GM18907 (cell line): ENCODE results near the gene TREX2.

Source experiments
- ATAC-seq: cut with Tn5 transposase; IDR thresholded peaks from one replicate; pipeline ENCODE4 v1.9.1; 2021; ENCODE audit warnings: mild to moderate bottlenecking, moderate library complexity; ENCODE audit not compliant: unreplicated experiment

The TREX2 gene

DNA sequence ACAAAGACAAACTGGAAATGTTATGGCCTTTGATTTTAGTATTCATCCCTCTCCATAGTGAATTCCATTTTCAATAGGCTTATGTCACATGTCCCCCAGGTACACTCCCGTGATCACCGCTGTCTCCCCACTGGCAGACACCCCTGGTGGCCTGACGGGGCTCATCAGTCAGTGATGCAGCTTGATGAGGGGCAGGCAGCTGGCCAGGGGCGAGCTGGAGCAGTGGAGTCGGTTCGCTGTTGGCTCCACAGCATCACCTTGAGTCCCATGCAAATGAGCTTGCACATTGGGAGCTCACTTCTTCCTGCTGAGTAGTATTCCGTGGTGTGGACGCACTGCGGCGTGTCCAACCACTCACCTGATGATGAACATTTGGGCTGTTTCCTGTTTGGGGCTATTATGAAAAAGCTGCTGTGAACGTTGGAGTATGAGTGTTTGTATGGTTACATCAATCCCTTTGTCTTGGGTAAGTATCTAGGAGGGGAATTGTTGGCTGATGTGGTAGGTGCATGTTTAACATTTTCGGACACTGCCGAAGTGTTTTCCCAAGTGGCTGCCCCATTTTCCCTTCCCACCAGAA, 5.2 kb downstream of the TREX2 start:
- no peak for ATAC-seq

DNA sequence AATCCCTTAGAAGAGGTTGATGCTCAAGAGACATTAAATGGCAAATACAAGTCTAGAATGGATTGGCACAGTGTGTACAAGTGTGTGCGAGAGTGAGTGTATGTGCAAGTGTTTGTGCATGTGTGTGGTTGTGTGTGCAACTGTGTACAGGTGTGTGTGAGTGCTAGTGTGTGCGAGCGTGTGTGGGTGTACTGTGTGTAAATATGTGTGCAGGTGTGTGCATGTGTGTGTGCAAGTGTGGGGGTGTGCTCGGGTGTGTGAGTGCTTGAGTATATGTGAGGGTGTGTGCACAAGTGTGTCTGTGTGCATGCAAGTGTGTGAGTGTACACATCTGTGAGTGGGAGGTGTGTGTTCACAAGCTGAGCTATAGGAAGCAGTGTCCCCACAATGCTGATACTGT, 5.9 kb downstream of the TREX2 start:
- ATAC-seq: no peak

DNA sequence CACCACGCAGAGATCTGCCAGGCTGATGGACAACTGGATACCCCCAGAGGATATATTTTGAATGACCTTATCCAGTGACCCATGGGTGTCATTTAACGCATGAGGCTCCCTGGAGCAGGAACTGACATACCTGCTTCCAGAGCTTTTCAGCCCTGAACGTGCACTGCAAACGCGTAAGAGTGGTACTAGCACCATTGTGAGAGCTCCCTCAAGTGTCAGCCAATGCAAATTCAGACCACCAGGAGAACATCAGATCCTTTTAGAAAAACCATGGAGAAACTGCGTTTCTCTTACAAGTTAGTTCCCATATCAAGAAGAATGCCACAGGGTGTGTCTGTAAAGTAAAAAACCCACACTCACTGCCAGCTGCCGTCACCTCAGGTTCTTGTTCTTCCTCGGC, 7.3 kb downstream of the TREX2 start:
- no peak for ATAC-seq

DNA sequence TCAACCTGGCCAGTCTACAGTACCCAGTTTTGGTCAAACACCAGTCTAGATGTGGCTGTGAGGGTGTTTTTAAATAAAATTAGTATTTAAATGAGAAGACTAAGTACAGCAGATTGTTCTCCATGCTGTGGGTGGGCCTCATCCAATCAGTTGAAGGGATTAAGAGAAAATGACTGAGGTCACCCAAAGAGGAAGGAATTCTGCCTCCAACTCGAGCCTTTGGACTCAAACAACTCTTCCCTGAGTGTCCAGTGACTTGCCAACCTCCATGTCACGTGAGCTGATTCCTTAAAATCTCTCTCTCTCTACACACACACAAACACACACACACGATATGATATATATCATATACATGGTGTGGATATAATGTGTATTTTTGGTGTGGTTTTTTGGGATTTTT, 10.0 kb downstream of the TREX2 start:
- ATAC-seq: no peak

- no peak for ATAC-seq
Measured at GRCh38 chrX:153434801-153435200, 11.1 kb downstream of the TREX2 start.

DNA sequence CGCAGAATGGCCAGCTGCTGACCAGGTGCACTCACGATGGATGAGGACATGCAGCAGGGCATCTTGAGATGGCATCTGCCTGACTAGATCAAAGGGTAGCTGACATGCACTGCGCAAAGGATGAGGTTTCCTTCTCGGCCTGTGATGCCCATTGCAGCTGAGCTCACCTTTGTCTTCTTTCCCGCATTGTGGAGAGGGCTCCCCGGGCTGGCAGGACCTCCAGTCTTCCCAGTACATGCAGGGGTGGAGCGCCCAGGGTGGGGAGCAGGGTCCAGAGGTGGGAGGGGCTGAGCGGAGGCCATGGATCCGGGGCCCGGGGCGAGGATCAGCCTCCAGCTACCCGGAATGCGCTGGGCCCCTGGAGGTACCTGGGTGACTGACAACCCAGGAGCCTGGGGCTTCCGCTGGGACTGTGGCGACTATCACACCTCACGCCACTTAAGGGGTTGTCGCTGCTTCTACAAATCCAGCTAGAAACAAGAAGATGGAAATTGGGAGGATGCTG, 12.0 kb downstream of the TREX2 start:
- ATAC-seq: no peak

DNA sequence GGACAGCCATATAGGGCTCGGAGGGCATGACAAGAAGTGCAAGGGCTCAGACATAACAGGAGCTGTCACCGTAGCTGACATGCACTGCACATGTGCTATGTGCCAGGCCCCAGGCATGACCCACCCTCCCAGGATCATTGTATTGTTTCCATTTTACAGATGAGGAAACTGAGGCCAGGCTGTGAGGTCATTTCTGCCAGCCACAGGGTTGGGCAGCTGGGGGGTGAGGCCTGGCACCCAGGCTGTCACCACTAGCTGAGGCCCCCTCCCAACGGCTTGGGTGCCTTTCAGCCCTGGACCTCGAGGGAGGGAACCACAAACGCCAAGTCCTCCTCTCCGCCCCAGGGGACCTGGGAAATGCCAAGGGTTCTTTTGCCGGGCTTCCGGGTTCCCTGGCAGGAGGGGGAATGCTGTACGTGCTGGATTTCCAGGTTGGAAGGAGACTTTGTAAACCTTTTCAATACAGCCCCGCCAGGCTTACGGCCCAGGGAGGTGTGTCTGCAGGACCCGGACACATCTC, 12.6 kb downstream of the TREX2 start:
- no peak for ATAC-seq

GRCh38 chrX:153430796-153431195, 15.1 kb downstream of the TREX2 start:
- no peak for ATAC-seq

- no peak for ATAC-seq
Measured at GRCh38 chrX:153426204-153426603, 19.7 kb downstream of the TREX2 start.

DNA sequence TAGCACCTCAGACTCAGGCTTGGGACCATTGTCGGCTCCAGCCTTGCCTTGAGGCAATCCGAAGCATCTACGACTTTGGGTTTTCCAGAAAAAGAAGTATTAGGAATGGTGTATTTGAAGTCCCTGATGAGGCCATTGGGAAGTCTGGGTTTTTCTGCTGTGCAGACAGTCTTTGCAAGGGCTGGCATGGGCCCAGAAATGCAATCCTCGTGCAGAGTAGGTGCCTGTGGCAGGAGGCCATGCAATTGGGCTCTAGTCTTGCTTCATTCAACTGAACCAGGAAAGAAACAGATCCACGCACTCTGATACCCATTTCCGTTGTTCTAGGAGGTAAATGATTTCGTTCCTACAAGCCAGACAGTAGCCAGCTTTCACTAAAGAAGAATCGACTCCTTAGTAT, 22.2 kb downstream of the TREX2 start:
- ATAC-seq: no peak

DNA sequence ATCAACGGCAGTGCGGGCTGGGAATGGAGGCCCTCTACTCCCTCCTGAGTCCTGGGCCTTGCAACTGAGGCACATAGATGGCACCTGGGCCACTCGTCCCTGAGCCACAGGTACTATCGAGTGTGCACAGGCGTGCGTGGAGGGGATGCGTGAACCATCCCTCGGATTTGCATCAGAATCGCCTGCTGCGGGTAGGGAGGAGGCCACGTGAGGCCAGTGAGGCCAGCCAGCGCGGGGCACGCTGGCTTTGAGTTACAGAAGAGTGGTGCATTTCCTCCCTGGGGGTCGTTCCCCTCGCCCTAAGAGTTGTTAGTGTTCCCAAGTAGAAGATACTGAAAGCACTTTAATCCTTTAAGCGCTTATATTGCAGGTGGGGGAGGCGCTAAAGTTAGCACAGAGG, 24.0 kb downstream of the TREX2 start:
- ATAC-seq: no peak

- no peak for ATAC-seq
Measured at GRCh38 chrX:153420851-153421599, 24.8 kb downstream of the TREX2 start.

- no peak for ATAC-seq
Measured at GRCh38 chrX:153417637-153418036, 28.2 kb downstream of the TREX2 start.

DNA sequence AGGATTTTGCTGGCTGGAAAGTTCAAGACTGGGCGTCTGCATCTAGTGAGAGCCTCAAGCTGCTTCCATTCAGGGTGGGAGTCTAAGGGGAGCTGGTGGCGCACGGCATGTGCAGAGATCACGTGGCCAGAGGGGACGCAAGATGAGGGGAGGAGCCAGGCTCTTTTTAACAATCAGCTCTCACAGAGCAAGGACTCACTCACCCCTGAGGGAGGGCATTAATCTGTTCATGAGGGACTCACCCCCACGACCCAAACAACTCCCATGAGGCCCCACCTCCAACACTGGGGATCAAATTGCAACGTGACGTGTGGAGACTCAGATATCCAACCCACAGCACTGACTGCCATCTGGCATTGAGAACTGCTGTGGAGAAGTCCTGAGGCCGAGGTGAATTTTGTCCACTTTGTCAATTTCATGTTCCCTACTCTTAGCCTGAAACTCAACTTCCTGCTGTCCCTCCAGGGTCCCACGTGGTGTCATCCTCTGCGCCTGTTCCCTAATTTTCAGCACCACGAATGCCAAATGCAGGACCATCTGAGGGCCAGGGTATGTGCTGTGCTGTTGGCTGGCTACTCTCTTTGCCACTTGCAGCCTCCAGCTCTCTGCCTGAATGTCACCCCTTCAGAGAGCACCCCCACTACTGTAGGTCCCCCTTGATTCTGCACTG, 28.9 kb downstream of the TREX2 start:
- ATAC-seq: no peak

- no peak for ATAC-seq
Measured at GRCh38 chrX:153414856-153415510, 30.9 kb downstream of the TREX2 start.

DNA sequence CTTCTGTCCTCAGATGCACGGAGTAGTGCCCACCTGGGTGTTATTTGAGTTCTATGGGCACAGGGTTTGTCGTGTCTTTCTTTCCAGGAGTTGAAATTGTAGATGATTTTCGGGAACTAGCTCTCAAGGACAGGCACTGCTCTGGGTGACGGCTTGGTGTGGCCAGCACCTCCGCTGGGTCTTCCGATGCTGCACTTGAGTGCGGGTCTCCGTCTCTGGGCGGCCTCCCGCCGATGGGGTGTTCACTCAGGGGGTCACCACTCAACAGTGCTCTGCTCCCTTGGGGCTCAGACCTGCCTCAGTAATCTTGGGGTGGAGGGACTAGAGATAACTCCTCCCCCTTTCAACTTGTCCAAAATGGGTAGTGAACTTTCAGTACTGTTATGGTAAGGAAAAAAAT, 32.1 kb downstream of the TREX2 start:
- ATAC-seq: no peak

DNA sequence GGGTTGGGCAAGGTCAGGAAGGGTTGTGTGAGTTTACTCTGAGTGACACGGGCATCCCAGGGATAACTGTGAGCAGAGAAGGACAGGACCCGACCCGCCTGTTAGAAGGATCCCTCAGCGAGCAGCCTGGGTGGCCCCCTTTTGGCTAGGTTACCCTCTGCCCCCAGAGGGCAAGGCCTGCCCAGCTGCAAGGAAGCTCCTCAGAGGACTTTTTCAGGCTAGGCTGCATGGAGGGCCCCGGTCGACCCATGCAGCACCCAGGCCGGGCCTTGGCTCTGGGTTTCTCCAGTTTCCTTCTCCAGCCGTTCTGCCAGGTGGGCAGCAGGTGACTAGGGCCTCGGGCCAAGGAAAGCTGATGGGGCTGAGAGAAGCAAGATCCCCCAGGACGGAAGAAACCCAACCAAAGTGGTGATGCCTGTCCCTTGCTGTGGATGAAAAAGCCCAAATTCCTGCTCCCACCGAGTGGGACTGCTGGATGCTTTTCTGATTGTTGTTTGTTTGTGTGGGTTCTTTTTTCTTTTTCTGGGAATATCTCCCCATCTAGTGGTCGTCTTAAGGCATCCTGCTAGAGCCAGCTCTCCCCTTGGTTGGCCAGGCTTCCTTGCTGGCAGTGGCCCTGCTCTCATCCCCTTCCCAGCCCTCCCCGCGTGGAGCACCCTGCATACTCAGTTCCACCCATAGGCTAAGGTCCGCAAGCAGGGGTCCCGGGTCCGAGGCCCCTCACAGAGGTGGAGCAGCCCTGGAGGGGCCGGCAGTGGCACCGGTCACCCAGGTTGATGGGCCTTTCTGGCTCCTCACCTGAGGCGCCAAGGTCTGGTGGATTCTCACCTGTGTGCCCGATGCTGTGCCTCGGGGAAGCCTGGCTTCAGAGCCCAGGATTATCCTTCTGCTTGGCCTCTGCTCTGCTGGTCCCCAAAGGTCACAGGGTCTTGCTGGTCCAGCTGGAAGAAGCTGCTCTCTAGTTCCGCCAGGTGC, 32.8 kb downstream of the TREX2 start:
- ATAC-seq: no peak

GRCh38 chrX:153411988-153412574, 33.8 kb downstream of the TREX2 start:
- ATAC-seq: no peak

- ATAC-seq: no peak
Measured at GRCh38 chrX:153411255-153411987, 34.4 kb downstream of the TREX2 start, which contains the start of gene ZFP92. TSS of gene ZFP92 (plus strand) at chrX:153411472. CDS start at chrX:153418323, 6,851 bp downstream.
